GM23338 (cell line): Measurements from ENCODE around the gene FAM209A.

Source experiments
- CREB1 ChIP-seq: fragments of 250-450 bp; sonication (Bioruptor Pico); IDR thresholded peaks from 2 replicates; pipeline ENCODE4 v1.5.0; 2020; ENCODE audit warnings: low read depth, mild to moderate bottlenecking, moderate library complexity
- CTCF ChIP-seq, 2 experiments: fragments of 200-600 bp in 1 of 2; sonication (generic) in 1 of 2; conservative IDR thresholded peaks; 2 replicates each; pipeline versions ENCODE4 v1.5.1 to v1.6.1; 2016 to 2017; ENCODE audit warnings: antibody characterized with exemption in 2 of 2, low read depth in 2 of 2, mild to moderate bottlenecking in 2 of 2, moderate library complexity in 1 of 2
- ETS1 ChIP-seq: IDR thresholded peaks from 2 replicates; pipeline ENCODE4 v1.6.1; 2016; ENCODE audit warnings: antibody characterized with exemption
- EZH2 ChIP-seq: fragments of 200-600 bp; sonication (generic); IDR thresholded peaks from one replicate; pipeline ENCODE4 v1.8.0; 2017; ENCODE audit warnings: antibody characterized with exemption, mild to moderate bottlenecking, low read depth; ENCODE audit not compliant: unreplicated experiment
- EZH2phosphoT487 ChIP-seq: fragments of 200-600 bp; sonication (generic); IDR thresholded peaks from one replicate; pipeline ENCODE4 v1.8.1; 2018; ENCODE audit warnings: antibody characterized with exemption; ENCODE audit not compliant: unreplicated experiment
- JUNB ChIP-seq: IDR thresholded peaks from one replicate; pipeline ENCODE4 v1.6.1; 2016; ENCODE audit warnings: antibody characterized with exemption; ENCODE audit not compliant: unreplicated experiment
- NANOG ChIP-seq: IDR thresholded peaks from 2 replicates; pipeline ENCODE4 v1.6.1; 2016; ENCODE audit warnings: antibody characterized with exemption, borderline replicate concordance
- POLR2AphosphoS5 ChIP-seq: IDR thresholded peaks from 2 replicates; pipeline ENCODE4 v1.6.1; 2016; ENCODE audit warnings: antibody characterized with exemption, low read depth
- STAT1 ChIP-seq: IDR thresholded peaks from one replicate; pipeline ENCODE4 v1.6.1; 2016; ENCODE audit warnings: antibody characterized with exemption; ENCODE audit not compliant: unreplicated experiment
- ZNF114 ChIP-seq: fragments of 250-450 bp; sonication (Bioruptor Pico); IDR thresholded peaks from 2 replicates; pipeline ENCODE4 v1.5.0; 2020; ENCODE audit warnings: mild to moderate bottlenecking, moderate library complexity
- ZNF331 ChIP-seq: fragments of 250-450 bp; sonication (Bioruptor Pico); IDR thresholded peaks from 2 replicates; pipeline ENCODE4 v1.5.0; 2020; ENCODE audit warnings: low read depth, mild to moderate bottlenecking, moderate library complexity

GRCh38 chr20:56517641-56518040, 6.9 kb upstream of the FAM209A start:
- no peak for TF ChIP-seq CTCF (conservative IDR thresholded peaks at IDR 0.05; ENCODE audit: low read depth in 2 of 2)
- no peak for TF ChIP-seq POLR2AphosphoS5
- no peak for TF ChIP-seq CREB1 (CRISPR knock-in tag)
- no peak for TF ChIP-seq EZH2
- TF ChIP-seq ZNF331, result no peak
- no peak for TF ChIP-seq JUNB
- TF ChIP-seq EZH2phosphoT487, result no peak
- TF ChIP-seq NANOG, result no peak
- TF ChIP-seq STAT1, result no peak
- no peak for TF ChIP-seq ZNF114 (CRISPR knock-in tag)
- TF ChIP-seq ETS1, result no peak
